HG02798 (cell line): ENCODE results near the gene CASK.
"Not testable (repeated sequence)": the region's sequence is repeated elsewhere in the genome, so short reads cannot be mapped to it uniquely, and the experiment has no call there.

Experiments used
- ATAC-seq: cut with Tn5 transposase; IDR thresholded peaks from one replicate; pipeline ENCODE4 v1.9.1; 2021; ENCODE audit warnings: mild to moderate bottlenecking; ENCODE audit not compliant: unreplicated experiment, poor library complexity

CASK gene

DNA sequence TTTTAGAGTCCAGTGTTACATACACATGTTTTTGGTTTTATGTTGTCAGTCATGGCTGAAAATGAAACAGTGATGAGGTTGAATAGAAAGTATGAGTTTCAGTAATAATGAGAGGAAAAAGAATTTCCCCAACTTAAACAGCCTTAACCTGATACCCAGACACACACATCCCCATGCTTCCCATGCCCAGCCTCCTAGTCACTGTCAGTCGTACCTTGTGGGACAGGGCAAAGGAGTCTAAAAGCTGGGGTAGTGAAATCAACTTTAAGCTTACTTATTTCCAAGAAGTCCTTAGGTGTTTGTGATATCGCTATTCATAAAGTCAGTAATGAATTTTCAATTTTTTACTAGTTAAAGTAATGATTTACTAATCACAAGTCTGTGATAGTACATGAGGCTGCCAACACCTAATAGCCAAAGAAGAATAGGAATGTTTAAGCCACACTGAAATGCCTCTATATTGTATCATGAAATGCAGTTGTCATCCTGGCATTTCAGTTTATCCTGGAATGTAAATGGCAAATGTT is 258.9 kb downstream of the CASK start:
- peak; percentile 85 for ATAC-seq

DNA sequence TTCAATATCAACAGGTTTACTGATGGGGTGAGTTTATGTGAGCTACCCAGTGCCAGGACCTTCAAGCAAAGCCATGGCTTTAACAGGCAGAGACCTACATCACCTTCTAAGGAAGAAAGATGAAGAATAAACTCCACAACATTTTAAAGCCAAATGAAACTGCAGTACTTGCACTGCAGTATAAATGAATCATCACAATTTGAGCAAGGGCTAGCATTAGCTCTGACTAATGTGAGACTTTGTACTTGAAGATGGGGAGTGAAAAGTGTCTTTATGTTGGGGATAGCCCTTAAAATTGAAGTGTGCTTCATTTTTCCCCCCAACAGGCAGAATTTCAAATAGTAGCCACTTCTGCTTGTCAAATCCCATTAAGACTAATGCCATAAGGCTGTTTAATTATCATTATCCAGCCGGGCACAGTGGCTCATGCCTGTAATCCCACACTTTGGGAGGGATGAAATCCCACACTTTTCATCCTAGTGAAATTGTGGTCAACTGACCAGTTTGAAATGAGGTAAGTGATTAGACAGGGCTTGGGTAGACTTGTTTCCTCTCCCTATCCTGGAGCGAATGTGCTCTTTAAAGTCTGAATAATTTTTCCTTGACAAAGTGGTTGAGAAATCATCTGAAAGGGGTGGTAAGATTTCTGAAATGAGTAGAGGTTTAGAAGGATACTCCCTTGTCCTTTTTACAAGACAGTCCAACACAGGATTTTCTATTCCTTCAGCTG is 261.8 kb downstream of the CASK start:
- ATAC-seq, result no peak

DNA sequence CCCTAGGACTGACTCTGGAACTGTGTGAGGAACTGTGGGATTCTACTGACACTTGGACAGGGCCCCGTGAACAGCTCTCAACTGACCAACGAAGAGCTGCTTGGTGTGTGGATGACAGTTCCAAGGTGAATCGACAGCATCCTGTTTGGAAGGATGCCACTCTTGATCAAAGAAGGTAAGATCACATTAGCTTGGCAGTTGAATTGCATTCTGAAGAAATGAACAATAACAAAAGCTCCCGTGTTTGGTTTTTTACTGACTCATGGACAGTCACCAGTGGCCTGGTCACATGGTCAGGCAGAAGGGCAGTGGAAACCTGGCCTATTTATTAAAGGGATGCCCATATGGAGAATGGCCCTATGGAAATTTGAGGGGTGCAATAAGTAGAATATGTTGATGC is 267.7 kb downstream of the CASK start:
- no peak for ATAC-seq

DNA sequence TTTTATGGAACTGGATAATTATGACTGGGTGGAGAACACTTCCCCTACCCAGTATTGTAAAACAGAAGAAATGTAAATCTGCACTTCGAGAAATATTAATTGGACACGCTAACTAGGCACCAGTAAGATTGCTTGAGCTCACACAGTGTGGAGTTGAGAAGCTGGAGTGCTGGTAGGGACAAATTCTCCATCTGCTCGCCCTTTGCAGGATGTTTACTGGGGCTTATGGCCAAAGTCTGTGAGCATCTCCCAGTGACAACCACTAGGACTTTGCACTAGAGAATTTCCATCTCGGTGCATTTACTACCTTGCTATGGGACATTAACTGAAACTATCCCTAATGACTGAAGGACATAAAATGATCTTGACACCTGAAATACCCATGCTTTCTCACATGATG is 268.3 kb downstream of the CASK start:
- no peak for ATAC-seq

DNA sequence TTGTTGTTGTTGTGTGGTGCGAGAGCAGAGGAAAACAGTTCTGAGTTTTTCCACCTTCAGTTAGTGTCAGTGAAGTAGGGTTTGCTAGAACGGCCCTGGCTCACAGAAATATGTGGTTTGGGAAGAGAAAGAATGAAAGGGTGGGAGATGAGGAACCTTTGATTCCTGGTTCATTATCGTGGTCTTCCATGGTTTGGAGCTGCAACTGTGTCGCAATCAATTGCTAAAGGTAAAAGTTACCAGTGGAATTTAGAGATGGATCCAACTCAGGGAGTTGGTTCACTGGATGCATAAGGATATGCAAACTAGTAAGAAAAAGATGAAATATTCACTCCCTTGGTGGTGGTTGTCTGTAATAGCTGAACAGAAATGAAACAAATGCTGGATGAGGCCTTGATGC is 270.2 kb downstream of the CASK start:
- no peak for ATAC-seq

DNA sequence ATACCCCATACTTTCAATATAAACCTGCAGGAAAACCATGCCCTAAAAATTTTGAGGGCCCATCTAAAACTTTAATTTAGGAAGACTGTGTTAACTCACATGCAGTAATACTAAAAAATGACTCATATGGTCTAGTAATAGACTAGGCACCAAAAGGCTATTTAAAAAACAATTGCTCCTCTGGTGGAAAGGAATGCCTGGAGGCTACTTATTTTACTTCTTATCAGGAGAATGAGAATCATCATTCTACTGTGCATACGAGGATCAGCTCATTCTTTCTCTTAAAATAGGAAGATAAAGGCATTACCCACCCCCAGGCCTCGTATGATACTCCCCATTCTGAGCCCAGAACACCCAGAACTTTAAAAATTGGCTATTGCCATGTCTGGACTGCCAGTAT is 277.2 kb downstream of the CASK start:
- not testable (repeated sequence) for ATAC-seq

DNA sequence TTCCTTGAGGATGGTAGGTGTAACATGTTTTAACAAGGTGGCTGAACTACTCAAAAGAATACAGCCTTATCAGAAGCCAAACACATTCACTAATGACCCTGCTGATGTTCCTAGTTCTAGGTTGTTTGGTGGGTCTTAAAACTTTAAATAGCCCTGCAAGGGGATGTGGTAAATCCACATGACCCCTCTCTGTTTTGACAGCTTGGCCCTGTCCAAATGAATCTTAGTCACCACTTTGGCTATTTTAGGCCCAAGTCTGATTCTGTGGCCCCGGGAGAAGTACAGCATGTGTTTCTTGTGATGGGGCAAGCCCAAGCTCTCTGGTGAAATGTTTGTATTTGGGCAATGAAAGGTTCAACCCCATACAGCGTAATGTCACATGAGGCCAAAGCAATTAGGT is 289.1 kb downstream of the CASK start:
- ATAC-seq, result no peak

DNA sequence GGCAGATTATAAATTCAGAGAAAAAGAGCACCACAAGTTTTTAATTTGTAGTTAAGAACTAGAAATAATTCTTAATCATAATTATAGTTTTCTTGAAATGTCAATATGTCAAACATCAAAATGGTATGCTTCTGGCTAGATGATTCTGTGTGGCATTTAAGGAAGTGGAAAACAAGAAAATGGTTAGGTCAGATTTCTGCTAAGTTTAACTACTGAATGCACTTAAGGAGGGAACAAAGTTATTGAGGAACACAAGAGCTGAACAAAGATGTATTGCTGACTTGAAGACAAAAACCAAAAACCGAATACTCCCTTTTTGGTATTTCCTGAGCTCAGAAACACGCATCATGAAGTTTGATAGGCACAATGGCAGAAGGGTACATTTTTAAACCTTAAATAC is 293.3 kb downstream of the CASK start:
- ATAC-seq, result no peak

DNA sequence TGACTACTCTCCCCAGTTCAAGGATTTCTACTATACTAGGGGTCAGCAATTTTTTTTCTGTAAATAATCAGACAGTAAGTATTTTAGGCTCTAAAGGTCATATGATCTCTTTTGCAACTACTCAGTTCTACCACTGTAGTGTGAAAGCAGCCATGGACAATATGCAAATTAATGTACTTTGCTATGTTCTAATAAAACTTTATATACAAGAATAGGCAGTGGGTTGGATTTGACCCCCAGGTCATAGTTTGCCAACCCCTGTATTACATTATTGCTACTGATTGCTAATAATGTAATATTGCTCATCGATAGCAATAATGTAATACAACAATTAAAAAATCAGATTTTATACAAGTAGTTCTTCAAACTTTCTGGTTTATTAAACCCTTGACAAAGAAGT is 293.8 kb downstream of the CASK start:
- ATAC-seq, result no peak

DNA sequence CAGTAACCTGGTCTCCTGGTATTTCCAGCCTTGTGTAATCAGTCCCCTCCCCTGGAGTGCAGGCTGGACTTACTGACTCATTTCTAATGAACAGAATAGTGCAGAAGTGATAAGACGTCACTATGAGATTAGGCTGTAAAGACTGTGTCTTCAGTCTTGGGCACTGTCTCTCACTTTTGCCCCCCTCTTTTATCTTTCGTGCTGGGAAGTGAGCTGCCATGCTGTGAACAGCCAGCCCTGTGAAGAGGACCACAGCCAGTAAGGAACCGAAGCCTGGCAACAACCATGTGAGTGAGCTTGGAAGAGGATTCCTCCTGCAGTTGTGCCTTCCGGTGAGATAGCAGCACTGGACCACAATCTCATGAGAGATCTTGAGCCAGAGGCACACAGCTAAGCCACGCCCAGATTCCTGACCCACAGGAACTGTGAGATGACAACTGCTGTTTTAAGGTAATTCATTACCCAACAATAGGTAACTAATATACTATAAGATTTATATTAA is 302.1 kb downstream of the CASK start:
- no peak for ATAC-seq

DNA sequence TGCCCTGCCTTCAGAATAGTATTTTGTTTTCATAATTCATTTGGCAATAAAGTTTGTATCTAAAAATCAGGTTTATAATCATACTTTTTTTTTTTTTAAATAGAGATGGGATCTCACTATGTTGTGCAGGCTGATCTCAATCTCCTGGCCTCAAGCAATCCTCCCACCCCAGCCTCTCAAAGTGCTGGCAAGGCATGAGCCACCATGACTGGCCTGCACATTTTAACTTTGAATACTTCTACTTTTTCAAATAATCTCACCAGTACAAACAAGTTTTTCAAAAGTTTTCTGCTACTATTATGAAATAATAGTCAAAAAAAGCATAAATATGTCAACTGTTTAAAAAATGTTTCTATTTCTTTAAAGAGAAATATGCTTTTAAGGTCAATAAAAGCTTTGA is 304.1 kb downstream of the CASK start:
- no peak for ATAC-seq

DNA sequence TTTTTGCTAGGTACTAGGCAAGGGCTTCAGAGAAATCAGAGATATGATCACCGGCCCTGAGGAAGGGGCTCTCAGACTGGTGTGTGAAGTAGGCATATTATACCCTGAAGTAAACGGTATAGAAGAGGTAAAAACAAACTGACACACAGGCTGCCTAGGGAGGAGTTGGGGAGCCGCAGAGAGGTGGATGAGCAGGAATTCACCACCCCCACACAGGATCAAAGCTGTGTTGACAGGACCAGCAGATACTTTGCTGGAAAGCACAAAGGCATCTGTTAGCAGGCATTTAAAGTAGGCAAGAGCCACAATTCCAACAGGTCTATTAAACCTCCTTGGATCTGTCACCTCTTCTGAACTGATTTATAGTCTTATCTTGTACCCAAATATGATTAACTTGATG is 306.4 kb downstream of the CASK start:
- no peak for ATAC-seq

DNA sequence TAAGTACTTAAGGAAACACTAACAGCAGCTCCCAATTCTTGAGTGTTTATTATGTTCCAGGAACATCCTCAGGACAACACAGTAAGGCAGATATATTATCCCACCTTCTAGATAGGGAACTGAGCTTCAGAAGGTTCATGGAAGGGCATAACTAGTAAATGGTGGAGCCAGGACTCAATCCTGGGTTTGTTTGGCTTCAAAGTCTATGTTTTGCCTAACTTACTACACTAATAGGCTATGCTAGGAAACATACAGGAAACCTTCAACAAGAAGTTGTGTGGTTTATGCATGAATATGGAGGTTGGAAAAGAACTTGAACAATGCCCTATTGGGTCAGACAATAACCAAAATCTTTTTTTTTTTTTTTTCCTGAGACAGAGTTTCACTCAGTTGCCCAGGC is 307.1 kb downstream of the CASK start:
- no peak for ATAC-seq

DNA sequence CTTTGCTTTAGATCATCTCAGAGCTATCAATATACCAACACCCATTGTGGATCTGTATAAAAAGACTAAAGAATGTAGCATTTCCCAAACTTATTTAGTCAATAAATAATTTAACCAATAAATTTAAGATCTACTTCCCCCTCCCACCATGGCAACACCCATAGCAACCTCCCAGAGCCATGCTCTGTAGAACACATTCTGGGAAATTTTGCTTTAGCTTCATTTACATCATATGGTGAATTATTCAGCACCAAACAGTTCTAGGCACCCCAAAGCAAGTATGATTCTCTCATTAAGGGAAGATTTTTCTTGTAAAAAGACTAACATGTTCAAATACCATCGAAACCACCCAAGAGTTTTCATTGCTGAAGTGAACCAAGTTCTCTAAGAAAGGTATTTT is 315.1 kb downstream of the CASK start:
- no peak for ATAC-seq

DNA sequence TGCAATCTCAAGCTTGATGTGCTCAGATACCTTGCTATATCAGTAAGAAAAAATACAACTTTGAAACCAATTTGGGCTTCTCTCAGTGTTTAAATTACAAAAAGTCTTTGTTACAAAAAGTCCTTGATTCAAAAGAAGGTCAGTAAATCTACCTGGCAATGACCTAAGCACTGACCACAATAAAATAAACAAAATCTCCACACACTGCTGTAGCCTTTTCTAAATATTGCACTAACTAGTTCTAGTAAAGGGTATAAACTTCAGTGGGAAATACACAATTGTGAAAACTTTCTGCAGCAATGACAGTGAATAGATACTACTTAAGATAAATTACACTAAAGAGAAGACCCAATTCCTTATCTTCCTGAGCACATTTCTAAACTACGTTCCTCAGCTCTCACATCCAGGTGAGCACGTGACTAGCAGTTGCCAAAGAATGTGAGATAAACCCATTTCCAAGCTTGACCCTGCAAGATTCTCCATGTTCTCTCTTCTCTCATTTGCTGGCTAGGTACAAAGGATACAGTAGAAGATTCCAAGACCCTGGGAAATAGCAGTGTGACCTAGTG is 316.0 kb downstream of the CASK start:
- ATAC-seq, result no peak

DNA sequence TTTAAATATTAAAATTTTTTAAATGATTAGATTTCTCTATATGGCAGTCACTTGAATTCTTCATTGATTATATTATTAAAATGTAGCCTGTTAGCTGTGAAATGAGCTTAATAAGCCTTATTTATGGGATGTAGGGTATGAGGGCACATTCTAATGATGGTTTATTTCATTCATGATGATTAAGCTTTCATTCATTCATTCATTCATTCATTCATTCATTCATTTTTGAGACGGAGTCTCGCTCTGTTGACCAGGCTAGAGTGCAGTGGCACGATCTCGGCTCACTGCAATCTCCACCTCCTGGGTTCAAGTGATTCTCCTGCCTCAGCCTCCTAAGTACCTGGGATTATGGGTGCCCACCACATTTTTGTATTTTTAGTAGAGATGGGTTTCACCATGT is 317.3 kb downstream of the CASK start:
- ATAC-seq, result not testable (repeated sequence)

DNA sequence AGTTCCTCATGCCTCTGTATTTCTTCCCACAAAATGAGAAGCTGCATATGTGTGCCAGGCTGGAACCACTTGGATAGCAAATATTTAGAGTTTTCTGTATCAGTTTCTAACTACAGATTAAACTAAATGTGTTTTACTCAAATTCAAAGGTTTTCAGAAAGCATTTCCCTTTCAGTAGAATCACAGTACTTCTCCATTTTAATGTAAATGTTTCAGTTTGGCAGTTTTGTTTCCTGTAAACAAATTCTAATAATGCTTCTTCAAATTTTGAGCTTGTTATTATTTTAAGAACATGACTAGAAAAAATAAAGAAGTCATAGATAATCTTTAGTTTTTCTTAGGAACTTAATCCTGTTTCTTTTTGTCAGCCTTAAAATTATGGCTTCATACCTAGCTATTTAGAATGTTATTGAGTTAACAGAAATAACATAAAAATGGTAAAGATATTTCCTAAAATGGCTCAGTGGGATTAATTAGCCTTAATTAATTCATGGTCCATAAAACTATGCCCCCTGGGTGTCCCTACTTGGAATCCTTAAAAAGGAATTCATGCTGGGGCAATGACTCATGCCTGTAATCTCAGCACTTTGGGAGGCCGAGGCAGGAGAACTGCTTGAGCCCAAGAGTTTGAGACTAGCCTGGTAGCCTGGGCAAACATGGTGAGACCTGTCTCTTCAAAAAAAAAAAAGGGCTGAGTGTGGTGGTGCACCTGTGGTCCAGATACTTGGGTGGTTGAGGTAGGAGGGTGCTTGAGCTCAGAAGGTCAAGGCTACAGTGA is 318.4 kb downstream of the CASK start:
- ATAC-seq, result no peak

DNA sequence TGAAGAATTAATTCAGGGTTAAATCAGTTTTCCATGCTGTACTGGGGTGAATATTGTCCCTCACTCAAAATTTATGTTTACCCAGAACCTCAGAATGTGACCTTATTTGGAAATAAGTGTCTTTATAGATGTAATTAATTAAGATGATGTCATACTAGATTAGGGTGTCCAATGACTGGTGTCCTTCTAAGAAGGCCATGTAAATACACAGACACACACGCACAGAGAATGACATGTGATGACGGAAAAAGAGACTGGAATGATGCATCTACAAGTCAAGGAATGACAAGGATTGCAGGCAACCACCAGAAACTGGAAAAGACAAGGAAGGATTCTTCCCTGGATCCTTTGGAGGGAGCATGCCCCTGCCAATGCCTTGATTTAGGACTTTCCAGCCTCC is 319.2 kb downstream of the CASK start:
- ATAC-seq, result no peak

DNA sequence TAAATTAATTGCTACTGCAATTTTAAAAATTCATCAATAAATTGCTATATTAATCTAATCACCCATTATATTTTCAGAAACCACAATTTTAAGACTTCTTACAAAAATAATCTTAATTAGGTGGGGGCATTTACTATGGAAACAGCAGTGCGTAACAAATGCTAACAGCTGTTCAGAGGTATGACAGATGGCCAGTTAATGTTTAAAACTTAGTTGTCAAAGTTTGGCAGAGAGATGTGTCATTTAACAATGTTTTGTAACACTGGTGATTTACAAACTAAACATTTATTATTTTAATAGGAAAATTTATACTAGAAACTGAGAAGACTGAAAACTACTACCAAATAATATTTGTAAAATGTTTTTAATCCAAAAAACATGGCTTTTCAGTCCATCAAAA is 319.8 kb downstream of the CASK start:
- ATAC-seq, result no peak

DNA sequence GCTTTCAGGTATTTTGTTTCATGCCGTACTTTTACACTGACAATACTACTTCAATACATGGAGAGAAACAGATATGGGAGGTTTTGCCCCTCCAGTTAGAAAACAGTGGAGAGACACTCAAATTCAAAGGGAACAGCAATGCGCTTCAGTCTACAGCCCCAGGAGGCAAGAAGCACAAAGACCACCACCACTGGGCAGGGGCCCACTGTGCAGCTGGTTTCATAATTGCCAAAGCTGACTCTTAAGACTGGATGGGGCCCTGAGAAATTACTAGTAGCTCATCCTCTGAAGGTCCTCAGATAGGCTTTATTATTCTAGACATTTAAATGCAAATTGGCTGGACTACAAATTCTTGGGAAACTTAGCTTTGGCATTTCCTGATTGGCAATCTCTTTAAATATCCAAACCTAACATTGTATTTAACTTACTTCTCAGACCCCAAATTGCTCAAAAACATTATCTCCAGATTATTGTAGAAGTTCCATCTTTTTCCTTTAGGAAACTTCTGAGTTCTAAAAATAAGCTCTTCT is 320.5 kb downstream of the CASK start:
- no peak for ATAC-seq

DNA sequence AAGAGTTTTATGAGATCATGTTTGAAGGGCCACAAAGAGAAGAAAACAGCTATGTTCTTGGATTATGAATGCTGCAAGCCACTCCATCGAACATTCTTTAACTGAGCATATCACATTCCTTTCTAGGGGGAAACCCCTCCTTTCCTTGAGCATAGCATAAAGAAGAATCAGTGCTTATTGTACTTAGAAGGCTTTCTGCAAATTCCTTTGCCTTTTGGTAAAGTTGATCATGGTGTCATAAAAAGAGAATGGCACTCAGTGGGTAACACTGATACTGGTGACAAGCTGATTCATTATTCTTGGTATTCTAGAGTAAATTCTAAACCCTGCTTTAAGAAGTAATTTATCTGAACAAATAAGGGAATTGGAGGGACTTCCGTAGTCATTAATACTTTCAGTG is 323.1 kb downstream of the CASK start:
- ATAC-seq, result no peak
